ENCODE results near the gene SEMA3E.

DNA sequence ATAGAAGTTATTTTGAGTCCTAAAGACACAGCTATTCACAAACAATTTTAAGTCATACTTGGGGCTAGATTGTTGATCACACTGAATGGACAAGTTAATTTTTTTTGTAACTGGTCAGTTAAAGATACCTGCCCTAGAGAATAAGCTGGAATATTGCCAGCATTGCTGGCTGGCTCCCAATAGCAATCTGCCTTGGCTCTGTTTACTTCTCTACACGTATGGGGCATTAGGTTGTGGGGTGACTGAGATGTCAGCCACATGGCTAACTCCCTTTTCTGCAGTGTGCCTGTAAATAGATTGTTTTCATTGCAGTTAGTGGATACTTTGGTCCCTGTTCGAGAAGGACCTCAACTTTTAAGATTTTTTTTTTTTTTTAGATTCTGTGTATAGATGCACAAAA, 128.2 kb downstream of the SEMA3E start:
- TF ChIP-seq, protein P1, sequence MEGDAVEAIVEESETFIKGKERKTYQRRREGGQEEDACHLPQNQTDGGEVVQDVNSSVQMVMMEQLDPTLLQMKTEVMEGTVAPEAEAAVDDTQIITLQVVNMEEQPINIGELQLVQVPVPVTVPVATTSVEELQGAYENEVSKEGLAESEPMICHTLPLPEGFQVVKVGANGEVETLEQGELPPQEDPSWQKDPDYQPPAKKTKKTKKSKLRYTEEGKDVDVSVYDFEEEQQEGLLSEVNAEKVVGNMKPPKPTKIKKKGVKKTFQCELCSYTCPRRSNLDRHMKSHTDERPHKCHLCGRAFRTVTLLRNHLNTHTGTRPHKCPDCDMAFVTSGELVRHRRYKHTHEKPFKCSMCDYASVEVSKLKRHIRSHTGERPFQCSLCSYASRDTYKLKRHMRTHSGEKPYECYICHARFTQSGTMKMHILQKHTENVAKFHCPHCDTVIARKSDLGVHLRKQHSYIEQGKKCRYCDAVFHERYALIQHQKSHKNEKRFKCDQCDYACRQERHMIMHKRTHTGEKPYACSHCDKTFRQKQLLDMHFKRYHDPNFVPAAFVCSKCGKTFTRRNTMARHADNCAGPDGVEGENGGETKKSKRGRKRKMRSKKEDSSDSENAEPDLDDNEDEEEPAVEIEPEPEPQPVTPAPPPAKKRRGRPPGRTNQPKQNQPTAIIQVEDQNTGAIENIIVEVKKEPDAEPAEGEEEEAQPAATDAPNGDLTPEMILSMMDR (IDR thresholded peaks at IDR 0.05) = no peak
- no peak for TF ChIP-seq EP300 (IDR thresholded peaks at IDR 0.05)
